HG03565 (cell line): ENCODE measurements around the gene ZNF496.

Source experiments
- ATAC-seq: cut with Tn5 transposase; IDR thresholded peaks from one replicate; pipeline ENCODE4 v1.9.1; 2021; ENCODE audit warnings: mild to moderate bottlenecking, moderate library complexity; ENCODE audit not compliant: unreplicated experiment

Gene ZNF496

DNA sequence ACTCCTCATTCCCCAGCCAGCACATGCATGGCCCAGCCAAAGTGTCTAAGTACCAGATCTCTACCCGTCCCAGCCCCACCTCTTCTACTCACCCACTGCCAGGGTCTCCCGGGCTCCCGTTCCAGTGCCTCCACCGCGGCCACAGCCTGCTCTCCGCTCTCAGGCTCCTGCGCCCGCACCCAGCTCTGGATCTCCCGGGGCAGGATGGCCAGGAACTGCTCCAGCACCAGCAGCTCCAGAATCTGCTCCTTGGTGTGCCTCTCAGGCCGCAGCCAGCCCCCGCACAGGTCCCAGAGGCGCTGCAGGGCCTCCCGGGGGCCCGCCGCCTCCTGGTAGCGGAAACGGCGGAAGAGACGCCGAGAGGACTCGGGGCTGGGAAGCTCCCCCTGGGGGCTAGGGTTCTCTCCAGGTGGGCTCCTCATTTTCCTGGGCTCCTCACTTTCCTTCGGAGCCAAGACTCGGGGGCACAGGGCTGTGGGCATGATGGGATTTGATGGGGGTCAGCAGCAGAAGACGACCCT lies 2.5 kb downstream of the ZNF496 start:
- no peak for ATAC-seq

GRCh38 chr1:247328311-247328710 lies 3.4 kb downstream of the ZNF496 start:
- ATAC-seq = no peak

GRCh38 chr1:247326411-247327130 lies 5.1 kb downstream of the ZNF496 start:
- ATAC-seq = no peak

DNA sequence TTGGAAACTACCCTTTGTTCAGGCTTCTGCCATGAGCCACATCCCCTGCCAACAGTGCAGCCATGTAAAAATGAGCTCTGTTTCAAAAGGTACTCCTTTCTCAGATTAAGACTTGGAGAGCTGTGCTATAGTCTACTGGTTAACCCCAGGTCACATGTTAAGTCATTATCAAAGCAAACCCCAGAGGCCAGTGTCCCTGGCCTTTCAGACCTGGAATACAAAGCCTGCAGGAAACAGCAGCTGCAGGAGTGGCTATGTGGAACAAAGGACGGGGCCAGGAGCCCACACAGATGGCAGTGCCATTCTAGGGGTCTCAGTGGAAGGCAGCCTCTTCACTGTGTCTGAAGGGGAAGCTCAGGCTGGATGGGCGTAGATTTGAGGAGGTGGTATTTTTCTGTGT lies 6.7 kb downstream of the ZNF496 start:
- no peak for ATAC-seq

- ATAC-seq = no peak
These were observed 7.4 kb downstream of the ZNF496 start for GRCh38 chr1:247324204-247324787.

GRCh38 chr1:247322849-247323586 lies 8.6 kb downstream of the ZNF496 start:
- peak; percentile 63 for ATAC-seq

DNA sequence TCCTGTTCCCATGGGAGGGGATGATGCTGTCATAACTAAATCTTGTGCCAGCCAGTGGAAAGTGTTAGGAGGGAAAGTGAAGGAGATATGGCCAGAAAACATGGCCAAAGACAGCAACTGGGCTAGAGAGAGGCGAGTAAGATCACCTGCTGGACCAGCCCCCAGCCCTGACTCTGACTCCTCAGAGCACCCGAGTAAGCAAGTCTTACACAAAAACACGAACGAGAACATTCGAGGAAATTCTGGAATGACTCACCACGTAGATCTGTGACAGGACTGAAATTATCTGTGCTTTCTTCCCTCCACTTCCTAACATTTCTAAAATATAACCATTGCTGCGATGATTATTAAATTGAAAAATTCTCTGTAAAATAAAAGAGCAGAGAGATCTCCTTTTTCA lies 9.2 kb downstream of the ZNF496 start:
- peak; percentile 35 for ATAC-seq

- ATAC-seq = no peak
These were observed 14.0 kb downstream of the ZNF496 start for GRCh38 chr1:247317702-247318101.

GRCh38 chr1:247316590-247317197 lies 15.0 kb downstream of the ZNF496 start:
- ATAC-seq = no peak

GRCh38 chr1:247304031-247304430 lies 27.6 kb downstream of the ZNF496 start:
- ATAC-seq = no peak

DNA sequence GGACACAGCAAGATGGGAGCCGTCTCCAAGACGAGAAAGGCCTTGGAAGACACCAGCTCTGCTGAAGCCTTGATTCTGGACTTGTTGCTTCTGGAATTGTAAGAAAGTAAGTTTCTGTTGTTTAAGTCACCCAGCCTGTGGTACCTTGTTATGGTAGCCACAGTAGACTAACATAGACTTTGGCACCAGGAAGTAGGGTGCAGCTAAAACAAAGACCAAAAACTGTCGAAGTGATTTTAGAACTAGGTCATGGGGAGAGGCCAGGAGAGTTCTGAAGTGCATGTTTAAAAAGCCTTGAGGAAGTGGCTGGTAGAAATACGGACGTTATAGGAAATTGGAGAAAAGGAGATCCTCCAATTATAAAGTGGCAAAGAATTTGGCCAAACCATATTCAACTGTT lies 28.5 kb downstream of the ZNF496 start:
- ATAC-seq = no peak

GRCh38 chr1:247301176-247301540 lies 30.5 kb downstream of the ZNF496 start:
- ATAC-seq = no peak

DNA sequence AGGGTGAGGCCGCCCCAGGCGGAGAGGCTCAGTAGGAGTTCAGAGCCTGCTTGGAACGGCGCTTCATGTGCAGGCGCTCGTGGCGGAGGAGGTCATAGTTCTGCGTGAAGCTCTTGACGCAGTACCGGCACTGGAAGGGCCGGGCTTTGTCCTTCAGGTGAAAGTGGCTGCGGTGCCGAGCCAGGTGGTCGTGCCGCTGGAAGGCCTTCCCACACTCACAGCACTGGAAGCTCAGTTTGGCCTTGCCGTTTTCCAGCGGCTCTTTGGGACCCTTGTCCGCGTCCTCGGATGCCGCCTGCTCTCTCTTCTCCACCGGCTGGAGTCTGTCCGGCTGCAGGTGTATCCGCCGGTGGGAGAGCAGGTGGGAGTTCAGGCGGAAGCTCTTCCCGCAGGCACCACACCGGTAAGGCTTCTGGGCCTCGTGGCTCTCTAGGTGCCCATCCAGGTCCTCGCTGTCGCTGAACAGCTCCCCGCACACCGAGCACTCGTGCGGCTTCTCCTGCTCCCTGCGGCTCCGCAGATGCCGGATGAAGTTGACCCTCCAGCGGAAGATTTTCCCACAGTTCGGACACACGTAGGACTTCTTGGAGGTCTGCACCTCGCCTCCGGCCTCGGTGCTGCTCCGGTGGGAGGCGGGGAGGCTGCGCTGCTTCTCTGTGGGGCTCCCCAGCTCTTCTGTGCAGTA lies 31.0 kb downstream of the ZNF496 start:
- ATAC-seq = no peak

DNA sequence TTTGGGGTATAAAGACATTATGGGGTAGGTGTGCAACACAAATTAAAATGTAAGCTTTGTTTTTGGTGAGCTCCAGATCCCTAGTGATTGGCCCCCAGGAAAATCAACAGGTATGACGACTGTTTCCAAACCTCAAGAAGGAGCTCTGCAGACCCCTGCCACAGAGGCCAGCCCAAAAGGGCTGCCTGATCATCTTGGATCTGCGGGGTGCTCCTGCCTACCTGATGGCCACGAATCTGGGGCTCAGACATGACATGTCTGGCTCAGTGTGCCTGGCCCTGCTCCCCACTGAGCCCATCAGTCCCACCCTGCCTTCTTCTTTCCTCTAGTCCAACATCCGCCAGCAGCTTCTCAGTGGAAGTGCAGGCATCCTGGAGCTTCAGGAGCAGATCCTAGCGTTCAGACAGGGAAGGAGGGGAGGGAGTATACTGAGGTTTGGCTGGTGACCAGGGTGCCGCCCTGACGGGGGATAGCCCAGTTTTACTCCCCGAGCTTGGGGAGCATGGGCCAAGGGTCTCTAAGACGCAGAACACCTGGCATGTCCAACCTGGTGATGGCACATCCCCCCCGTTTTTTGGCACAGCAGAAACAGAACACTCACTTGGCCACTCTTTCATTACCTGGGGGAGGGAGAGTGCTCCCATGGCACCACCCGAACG lies 31.8 kb downstream of the ZNF496 start:
- no peak for ATAC-seq

DNA sequence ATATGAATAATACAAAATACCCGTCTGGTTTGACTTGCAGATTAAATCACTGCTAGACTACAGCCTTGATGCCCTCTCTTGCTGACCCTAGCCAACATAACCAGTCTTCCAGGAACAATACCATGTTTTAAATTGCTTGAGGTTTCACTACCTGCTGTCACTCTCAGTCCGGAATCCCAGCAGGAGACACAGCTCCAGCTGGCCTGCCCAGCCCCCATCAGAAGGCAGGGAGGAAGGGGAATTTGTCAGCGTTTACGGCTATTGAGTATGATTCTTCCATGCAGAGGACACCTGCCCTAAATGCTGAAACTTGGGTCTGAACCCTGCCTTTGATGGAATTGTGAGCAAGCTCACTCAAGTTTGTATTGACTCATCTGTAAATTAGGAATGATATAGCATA lies 33.0 kb downstream of the ZNF496 start:
- ATAC-seq = no peak

DNA sequence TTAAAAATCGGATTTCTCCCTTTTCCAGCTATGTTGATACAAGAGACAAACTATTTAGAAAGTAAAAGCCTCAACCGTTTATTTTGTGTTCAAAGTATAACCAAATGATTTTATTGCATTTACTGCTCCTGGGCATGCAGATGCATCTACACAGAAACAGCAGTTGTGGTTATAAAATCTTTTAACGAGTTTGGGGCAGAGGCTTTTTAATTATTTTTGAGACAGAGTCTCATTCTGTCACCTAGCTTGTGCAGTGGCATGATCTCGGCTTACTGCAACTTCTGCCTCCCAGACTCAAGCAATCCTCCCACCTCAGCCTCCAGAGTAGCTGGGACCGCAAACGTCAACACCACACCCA lies 33.6 kb downstream of the ZNF496 start:
- no peak for ATAC-seq

- no peak for ATAC-seq
These were observed 34.2 kb downstream of the ZNF496 start for GRCh38 chr1:247297263-247298123.

- ATAC-seq = no peak
These were observed 35.0 kb downstream of the ZNF496 start for GRCh38 chr1:247296599-247297180.

DNA sequence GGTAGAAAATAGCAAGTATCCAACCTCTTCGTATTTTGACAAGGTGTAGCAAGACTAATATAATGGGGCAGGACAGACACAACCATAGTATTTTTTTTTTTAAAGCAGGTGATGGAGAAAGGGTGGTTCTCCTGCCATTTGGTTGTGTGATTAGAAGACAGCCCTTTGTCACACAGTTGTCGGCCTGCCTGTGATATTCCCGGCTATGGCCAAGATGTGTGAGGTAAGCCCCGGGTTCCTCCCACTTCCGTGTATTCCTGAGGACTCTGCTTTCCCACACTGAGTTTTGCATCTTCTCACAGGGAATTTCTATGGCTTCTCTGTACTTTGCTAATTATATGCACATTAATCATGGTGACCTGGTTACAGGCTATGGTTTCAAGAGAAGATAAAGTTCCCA lies 35.9 kb downstream of the ZNF496 start:
- no peak for ATAC-seq
